Right ventricle myocardium inferior (tissue), 1 donor: ENCODE measurements around the gene TSHZ2. TPM values are rescaled to one million over a fixed set of nuclear protein-coding genes. Genes with fewer than 3 reads are reported as not detected.

Experiments
- ATAC-seq: fragments of 200-7000 bp; cut with Tn5 transposase; one replicate; pipeline ENCODE4 v1.9.1; 2020; ENCODE audit warnings: mild to moderate bottlenecking, moderate library complexity
- DNase-seq: peaks from one replicate; pipeline ENCODE4 v3.0.0; 2021; ENCODE audit errors: missing footprints
- intact Hi-C: fragments of 100-400 bp; cut with DNase I; formaldehyde crosslinking; loops from one replicate; pipeline ENCODE4 v1.11.0; 2022
- total RNA-seq: library from RNA; stranded (reverse); fragmentation: NEBNext Ultra II Directional; extraction: Animal tissue kit (Norgen Biotek cat#: 25700); gene quantifications from one replicate; pipeline ENCODE4 v1.2.1, GENCODE V29; 2021
- donor health status: DM: no; HTN: yes; CAD: no; lungs with severe emphysema.

The TSHZ2 gene
- total RNA-seq, 1 donor from 2014 or later = 4.2 TPM

DNA sequence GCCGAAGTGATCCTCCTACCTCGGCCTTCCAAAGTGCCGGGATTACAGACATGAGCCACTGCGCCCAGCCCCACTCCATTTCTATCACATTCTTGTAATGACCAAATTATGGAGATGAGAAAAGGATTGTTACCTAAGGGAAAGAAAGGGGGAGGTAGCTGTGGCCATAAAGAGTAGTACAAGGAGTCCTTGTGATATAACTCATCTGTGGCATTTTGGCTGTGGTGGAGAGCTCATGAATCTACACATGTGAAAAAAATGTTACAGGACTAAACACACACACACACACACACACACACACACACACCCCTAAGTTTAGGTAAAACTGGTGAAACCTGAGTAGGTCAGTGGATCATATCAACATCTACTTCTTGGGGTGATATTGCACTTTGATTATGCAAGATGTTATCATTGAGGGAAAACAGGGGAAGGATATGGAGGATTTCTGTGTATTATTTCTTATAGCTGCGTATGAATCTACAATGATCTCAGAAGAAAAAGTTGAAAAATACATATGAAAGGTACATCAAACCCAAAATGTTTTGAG is 251.5 kb downstream of the TSHZ2 start:
- intact Hi-C loops = no loop called here
- ATAC-seq (no peak), DNase-seq (no peak)

DNA sequence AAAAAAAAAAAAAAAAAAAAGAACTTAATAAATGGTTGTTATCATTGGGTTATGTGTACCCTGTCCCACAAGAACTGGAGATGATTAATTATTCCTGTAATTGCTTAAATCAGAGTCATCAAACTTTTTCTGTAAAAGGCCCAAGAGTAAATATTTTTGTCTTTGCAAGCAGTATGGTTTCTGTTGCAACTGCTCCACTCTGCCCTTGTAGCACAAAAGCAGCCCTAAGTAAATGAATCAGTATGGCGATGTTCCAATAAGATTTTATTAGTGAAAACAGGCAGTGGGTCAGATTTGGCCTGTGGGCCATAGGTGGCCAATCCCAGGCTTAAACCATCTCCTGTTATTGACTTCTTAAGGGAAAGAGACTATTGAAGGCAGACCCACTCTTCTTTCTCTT is 252.7 kb downstream of the TSHZ2 start:
- DNase-seq (no peak), ATAC-seq (no peak)
- intact Hi-C loops = no loop called here

DNA sequence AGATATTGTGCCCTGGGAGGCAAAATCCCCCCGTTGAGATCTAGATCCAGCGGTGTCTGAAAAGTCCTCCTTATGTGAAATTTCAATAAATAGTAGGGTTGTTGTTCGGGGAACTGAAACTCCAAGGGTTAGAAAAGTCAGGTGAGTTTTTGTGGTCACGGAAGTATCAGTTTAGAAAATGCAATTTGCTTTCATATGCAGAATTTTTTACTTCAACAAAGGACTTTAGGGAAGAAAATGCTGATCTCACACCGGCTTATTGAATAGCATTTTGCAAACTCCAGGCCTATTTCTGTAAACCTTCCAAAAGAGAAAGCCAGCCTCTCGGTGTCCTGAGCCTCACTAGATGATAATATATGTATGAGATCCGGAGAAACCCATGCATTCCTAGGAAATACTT is 254.7 kb downstream of the TSHZ2 start:
- intact Hi-C loops = no loop called here
- no peak for ATAC-seq
- DNase-seq = no peak

DNA sequence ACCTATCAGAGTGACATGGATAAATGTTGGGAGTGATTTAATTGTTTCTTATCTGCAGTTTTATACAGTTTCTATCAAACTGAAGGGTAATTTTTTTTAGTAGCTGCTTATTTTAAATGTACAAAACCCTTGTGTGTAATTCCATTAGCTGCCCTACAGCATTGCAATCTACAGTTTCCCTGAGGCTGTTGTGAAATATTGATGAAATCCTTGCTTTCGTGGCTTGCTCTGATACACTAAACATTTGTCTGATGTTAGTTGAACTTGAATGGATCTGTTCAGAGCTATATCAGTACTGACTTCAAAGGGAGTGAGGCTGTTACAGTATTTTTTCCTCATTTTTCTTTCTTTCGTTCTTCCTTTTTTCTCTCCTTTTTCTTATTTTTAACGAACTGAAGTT is 255.4 kb downstream of the TSHZ2 start:
- no peak for ATAC-seq
- DNase-seq = no peak
- intact Hi-C loops = no loop called here

DNA sequence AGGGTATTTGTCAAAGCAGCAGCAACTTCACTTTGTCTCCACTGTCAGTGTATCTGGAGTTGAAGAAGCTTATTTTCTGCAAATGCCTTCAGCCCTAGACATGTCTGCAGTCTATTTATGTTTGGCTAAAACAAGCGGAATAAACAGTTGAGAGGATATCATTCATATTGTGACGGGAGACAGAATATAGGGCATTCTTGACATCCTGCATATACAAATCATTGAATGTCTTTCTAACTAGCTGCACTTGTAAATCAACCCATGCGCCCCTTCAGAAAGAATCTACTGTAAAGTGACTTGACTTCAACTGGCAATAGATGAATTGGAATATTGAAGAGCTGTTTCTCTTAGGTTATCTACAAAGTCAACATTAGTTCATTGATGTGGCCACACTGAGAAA is 258.9 kb downstream of the TSHZ2 start:
- no peak for DNase-seq
- intact Hi-C loops = no loop called here
- ATAC-seq = no peak

DNA sequence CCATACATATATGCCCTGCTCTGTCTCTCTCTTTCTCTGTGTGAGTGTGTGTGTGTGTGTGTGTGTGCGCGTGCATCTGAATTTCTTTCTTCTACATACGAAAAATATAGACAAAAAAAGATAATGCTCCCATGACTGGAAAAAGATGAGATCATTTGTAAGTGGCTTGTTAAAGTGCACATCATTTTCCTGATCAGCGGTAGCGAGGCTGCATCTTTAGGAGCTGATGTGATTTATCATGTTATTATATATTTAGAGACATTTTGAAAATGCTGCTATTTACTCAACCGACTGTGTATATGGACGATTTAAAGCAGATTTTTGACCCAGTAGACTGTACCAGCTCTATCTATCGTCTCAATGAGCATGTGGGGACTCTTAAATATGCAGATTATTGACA is 265.3 kb downstream of the TSHZ2 start:
- ATAC-seq = no peak
- no peak for DNase-seq
- intact Hi-C loops = no loop called here

DNA sequence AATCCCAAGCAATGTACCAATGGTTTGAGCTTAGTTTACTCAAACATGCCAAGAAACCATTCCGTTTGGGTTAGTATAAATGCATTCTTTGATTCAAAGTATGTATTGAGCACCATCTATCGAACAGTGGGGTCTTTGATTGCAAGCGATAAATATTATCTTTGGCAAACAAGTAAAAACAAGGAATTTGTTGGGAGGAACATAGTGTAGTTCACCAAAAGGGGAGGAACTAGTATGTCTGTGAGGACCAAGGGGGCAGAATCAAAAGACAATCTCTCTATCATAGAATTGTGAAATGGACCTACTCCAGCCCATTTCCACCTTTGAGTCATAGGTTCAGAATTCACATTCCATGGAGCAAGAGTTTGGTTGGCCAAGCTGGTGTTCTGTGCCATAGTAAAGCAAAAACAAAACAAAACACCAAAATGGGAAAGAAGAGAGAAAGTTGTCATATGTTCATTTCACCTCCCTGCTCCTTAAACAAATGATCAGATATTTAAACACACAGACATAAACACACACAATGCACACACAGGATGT is 266.0 kb downstream of the TSHZ2 start:
- DNase-seq = no peak
- intact Hi-C loops = no loop called here
- no peak for ATAC-seq

DNA sequence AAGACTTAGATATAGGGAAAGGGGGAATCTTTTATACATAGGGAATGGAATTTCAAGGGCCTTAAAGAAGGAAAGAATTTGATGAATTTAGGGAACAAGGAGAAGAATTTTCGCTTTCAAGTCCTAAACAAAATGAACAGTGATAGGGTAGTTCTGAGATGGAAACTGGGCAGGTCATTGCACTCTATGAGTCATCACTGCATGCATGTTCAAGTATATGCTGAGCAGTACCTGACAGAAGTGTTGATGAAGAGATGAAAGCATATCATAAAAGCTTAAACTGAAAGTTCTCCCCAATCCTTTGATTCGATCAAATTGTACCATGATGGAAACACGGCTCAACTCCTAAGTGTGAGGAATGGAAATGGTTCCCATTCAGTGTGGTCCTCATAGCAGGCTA is 271.0 kb downstream of the TSHZ2 start:
- intact Hi-C loops = no loop called here
- ATAC-seq = no peak
- DNase-seq = no peak

DNA sequence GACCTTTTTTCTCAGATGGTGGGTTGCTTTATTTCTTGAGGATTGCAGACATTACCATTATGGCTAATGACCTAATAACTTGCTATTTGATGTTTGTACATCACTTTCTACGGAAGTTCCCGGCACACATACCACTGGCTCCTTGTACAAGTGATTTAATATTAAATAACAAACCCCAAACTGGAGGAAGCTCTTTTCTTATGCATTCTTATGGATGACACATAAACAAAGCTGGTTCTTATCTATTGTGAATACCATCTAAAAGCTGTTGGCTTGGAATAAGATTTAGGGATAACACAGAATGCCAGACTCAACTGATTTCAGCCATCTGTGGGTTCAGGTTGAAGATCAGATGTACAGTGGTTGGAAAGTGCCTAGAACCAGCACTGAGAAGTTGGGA is 272.6 kb downstream of the TSHZ2 start:
- no peak for ATAC-seq
- intact Hi-C loops = no loop called here
- no peak for DNase-seq

DNA sequence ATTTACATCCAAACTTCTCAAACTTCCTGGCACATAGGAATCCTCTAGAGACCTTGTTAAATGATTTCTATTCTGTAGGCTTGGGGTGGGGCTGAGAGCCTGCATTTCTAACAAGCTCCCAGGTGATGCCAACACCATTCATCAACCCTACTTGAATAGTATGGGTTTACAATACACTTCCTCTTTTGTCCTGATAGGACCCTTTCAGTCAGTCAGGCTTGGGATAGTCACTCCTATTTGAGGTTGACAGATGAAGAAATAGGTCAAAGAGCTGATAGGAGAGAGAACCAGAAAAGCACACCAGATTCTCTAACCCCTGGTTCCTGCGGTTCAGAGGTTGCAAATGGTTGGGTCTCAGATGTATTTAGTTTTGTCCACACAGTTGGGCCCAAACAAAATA is 273.4 kb downstream of the TSHZ2 start:
- no peak for ATAC-seq
- intact Hi-C loops = no loop called here

DNA sequence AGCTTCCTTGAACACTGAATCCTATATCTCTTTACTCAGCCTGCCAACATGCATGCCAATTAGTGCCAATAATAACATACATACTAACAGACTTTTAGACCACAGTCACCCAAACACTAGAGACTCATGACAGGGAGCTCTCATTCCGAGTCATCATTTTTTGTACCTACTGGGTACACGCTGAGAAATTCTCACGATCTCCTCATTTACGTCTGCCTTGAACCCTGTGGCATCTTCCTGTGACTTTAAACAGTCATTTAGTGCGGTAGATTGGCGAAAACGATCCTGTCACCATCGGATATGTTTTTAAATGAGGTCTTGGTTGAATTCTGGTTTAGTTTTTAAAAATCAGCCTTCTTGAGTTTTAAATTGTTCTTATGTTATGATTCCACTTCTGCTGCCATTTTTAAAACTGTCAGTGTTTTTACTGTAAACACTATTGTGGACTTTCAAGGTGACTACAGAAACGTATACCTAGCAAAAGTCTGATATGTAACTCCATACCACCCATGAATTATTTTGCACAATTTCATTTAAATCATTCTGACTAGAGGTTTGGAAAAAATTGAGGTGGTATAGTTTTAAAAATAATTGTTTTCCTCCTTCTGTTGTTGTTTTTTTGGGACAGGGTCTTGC is 275.4 kb downstream of the TSHZ2 start:
- DNase-seq (no peak), ATAC-seq (no peak)
- intact Hi-C loops = no loop called here

More for the DNA sequence above, 273.4 kb downstream of the TSHZ2 start:
- DNase-seq = no peak

DNA sequence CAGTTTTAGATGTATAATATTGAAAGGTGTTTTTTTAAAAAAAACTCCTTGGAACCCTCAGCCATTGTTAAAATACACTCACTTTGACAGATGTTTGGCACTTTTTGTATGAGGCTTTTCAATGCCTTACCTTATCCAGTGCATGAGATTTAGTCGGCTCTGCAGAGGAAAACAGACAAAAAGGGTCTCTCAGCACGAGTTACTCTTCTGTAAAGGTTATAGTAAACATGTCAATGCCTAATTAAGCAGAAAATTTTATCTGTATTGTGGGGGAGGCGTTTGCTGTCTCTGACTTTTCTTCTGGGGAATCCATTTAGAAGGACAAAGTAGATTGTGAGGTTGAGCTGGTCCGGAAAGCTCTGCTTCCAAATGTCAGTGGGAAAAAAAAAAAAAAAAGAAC is 278.3 kb downstream of the TSHZ2 start:
- no peak for ATAC-seq
- DNase-seq = no peak
- intact Hi-C loops = no loop called here

DNA sequence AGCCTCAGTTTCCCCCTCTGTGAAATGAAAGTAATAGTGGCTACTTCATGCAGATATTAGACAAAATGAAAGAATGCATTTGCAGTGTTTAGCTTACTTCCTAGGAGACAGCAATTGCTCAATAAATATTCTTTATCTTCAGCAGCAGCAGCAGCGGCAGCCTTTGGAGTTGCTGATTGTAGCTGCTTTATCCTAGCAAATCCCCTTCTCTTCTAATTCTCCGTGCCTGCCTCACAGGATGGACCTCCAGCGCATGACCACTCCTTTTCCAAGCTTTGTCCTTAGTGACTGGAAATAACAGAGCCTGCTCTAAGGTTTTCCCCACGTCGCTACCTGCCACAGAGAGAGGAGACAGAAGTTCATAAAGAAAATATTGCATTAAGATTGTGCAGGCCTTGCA is 279.8 kb downstream of the TSHZ2 start:
- intact Hi-C loops = no loop called here
- no peak for ATAC-seq

DNA sequence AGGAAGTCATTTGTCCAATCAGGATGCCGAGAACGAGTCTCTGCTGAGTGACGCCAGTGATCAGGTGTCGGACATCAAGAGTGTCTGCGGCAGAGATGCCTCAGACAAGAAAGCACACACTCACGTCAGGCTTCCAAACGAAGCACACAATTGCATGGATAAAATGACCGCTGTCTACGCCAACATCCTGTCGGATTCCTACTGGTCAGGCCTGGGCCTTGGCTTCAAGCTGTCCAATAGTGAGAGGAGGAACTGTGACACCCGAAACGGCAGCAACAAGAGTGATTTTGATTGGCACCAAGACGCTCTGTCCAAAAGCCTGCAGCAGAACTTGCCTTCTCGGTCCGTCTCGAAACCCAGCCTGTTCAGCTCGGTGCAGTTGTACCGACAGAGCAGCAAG is 281.5 kb downstream of the TSHZ2 start:
- ATAC-seq (no peak), DNase-seq (no peak)
- intact Hi-C loops = no loop called here

More for the DNA sequence above, 279.8 kb downstream of the TSHZ2 start:
- DNase-seq = no peak

DNA sequence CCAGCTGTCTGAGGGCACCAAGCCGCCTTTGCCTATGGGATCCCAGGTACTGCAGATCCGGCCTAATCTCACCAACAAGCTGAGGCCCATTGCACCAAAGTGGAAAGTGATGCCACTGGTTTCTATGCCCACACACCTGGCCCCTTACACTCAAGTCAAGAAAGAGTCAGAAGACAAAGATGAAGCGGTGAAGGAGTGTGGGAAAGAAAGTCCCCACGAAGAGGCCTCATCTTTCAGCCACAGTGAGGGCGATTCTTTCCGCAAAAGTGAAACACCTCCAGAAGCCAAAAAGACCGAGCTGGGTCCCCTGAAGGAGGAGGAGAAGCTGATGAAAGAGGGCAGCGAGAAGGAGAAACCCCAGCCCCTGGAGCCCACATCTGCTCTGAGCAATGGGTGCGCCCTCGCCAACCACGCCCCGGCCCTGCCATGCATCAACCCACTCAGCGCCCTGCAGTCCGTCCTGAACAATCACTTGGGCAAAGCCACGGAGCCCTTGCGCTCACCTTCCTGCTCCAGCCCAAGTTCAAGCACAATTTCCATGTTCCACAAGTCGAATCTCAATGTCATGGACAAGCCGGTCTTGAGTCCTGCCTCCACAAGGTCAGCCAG is 283.0 kb downstream of the TSHZ2 start:
- intact Hi-C loops = no loop called here
- DNase-seq (no peak), ATAC-seq (no peak)

DNA sequence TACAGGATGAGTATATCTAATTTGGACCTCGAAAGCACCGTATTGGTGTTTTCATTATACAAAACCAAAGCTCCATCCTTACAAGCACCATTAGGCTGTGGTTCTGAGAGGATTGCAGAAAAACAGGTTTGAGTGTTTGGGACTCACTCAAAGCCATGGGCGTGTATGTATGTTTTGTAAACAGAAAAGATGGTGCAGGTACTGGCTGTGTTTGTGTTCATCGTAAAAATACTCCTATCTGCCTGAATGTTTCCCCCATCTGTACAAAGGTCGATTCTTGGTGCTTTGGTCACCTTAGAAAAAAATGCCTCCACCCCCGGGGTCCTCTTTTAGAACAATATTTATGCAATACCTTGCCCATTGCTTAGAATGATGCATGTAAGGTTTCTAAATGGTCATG is 286.6 kb downstream of the TSHZ2 start:
- intact Hi-C loops = no loop called here
- DNase-seq (no peak), ATAC-seq (no peak)

DNA sequence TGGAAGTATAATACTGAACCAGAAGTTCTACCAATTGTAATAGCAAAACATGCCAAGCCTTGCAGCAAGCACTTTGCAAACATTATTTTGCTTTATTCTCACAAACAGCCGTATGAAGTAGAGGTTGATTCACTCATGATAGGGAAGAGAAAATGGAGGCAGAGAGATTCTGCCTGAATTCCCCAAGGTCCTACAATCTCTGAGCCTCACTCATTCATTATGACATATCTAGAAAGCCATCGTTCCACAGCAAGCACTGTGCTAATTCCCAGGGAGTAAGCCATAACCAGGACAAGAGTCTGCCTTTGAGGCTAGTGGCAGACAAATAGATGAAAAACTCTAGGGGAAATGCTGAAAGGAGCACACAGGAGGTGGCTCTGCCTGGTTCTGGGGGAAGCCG is 288.0 kb downstream of the TSHZ2 start:
- intact Hi-C loops = no loop called here
- DNase-seq = no peak
- no peak for ATAC-seq

DNA sequence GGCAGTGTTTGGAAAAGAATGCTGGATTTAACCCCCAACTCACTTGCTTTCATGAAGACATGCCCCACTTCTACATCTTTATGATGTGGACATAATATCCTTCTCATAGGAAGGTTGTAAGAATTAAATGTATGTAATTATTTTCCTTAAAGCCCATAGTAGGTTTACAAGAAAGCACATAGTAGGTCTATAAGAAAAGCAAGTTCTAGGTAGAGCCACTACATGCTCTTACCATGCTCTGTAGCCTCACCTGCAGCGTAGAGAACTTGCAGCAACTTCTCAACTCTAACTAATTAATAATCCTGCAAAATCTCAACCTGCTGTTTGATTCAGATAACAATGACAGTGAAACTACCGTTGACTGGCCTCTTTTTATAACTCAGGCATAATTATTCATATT is 288.4 kb downstream of the TSHZ2 start:
- no peak for DNase-seq
- intact Hi-C loops = no loop called here
- no peak for ATAC-seq

DNA sequence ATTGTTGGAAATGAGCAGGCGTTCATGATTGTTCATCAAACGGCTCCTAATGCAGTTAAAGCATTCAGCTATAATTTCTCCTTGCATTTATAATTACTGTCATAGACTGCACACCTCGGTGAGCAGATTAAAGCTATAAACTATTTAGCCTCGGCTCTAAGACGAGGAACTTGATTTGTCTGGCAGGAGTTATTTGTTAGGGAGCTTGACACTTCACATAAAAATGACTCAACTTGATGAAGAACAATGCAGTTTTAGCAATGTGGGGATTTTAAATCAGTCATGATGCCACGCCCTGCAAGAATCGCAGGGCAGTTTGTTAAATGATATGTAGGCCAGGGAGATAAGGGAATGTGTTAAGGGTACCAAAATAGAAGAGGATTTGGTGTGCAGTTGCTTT is 290.2 kb downstream of the TSHZ2 start:
- intact Hi-C loops = no loop called here
- DNase-seq (no peak), ATAC-seq (no peak)

DNA sequence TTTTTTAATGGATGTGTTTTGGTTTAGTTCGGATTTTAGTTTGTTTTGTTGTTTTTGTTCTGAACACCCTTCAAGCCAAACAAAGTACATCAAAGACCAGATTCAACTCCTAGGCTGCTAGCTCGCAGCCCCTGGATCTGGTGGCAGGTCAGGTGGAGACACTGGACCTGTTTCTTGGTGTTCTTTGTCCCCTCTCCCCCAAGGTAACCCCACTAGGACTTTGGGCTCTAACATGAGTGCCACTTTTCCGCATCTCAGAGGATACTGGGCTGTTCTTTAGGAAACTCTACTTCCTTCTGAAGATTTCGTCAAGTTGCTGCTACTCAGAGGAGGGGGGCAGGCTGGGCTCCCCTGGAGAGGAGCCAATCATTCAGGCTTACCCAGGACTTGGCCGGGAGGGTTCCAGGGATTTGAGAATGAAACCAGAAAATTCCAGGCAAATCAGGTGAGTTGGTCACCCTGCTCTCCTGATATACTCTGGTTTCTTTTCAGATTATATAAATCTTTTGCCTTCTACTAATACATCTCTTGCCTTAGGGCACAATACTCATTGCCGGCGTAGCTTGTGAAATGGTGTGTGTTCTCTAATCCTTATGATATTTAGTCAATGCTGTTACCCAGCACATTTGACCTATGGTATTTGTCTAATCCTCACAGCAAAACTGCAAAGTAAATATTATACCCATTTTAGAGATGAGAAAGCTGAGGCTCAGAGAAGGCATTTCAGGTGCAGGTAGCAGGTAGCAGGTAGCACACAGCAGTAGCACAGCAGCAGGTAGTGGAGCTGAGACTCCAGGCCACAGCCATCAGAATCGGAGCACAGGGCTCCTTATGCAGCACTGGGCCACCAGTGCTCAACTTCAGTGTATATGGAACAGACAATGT is 291.6 kb downstream of the TSHZ2 start:
- intact Hi-C loops = no loop called here

More for the DNA sequence above, 291.6 kb downstream of the TSHZ2 start:
- no peak for DNase-seq
- no peak for ATAC-seq
